GM23338 (cell line): Measurements from ENCODE around the gene RCAN3.

Experiments
- CREB1 ChIP-seq: fragments of 250-450 bp; sonication (Bioruptor Pico); IDR thresholded peaks from 2 replicates; pipeline ENCODE4 v1.5.0; 2020; ENCODE audit warnings: low read depth, mild to moderate bottlenecking, moderate library complexity
- CTCF ChIP-seq, 2 experiments: fragments of 200-600 bp in 1 of 2; sonication (generic) in 1 of 2; conservative IDR thresholded peaks; 2 replicates each; pipeline versions ENCODE4 v1.5.1 to v1.6.1; 2016 to 2017; ENCODE audit warnings: antibody characterized with exemption in 2 of 2, low read depth in 2 of 2, mild to moderate bottlenecking in 2 of 2, moderate library complexity in 1 of 2
- EZH2 ChIP-seq: fragments of 200-600 bp; sonication (generic); IDR thresholded peaks from one replicate; pipeline ENCODE4 v1.8.0; 2017; ENCODE audit warnings: antibody characterized with exemption, mild to moderate bottlenecking, low read depth; ENCODE audit not compliant: unreplicated experiment
- EZH2phosphoT487 ChIP-seq: fragments of 200-600 bp; sonication (generic); IDR thresholded peaks from one replicate; pipeline ENCODE4 v1.8.1; 2018; ENCODE audit warnings: antibody characterized with exemption; ENCODE audit not compliant: unreplicated experiment
- JUNB ChIP-seq: IDR thresholded peaks from one replicate; pipeline ENCODE4 v1.6.1; 2016; ENCODE audit warnings: antibody characterized with exemption; ENCODE audit not compliant: unreplicated experiment
- NANOG ChIP-seq: IDR thresholded peaks from 2 replicates; pipeline ENCODE4 v1.6.1; 2016; ENCODE audit warnings: antibody characterized with exemption, borderline replicate concordance
- POLR2AphosphoS5 ChIP-seq: IDR thresholded peaks from 2 replicates; pipeline ENCODE4 v1.6.1; 2016; ENCODE audit warnings: antibody characterized with exemption, low read depth
- STAT1 ChIP-seq: IDR thresholded peaks from one replicate; pipeline ENCODE4 v1.6.1; 2016; ENCODE audit warnings: antibody characterized with exemption; ENCODE audit not compliant: unreplicated experiment
- ZNF114 ChIP-seq: fragments of 250-450 bp; sonication (Bioruptor Pico); IDR thresholded peaks from 2 replicates; pipeline ENCODE4 v1.5.0; 2020; ENCODE audit warnings: mild to moderate bottlenecking, moderate library complexity
- ZNF331 ChIP-seq: fragments of 250-450 bp; sonication (Bioruptor Pico); IDR thresholded peaks from 2 replicates; pipeline ENCODE4 v1.5.0; 2020; ENCODE audit warnings: low read depth, mild to moderate bottlenecking, moderate library complexity
- TF ChIP-seq, protein P1 (sequence below): IDR thresholded peaks from one replicate; pipeline ENCODE4 v1.6.1; 2018; ENCODE audit warnings: antibody characterized with exemption; ENCODE audit not compliant: unreplicated experiment
- TF ChIP-seq, protein P2 (sequence below): IDR thresholded peaks from 2 replicates; pipeline ENCODE4 v1.6.1; 2016; ENCODE audit warnings: antibody characterized with exemption

DNA sequence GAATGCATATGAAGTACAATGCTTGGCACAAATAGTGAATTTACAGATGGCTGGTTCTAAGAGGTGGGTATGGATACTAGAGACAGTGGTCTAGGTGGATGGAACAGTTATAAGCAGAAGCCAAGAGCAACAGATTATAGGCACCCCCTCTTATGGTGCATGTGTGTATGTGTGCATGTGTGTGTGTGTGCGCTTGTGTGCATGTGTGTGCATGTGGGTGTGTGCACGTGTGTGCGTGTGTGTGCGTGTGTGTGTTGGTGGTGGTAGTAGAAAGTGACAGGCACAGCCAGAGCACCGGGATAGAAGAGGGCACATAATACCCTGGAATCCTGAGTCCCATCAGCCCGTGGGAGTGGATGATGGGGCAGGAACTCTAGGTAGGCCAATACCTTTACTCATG is 54.6 kb downstream of the RCAN3 start:
- TF ChIP-seq CTCF (conservative IDR thresholded peaks at IDR 0.05; ENCODE audit: low read depth in 2 of 2), result no peak
- TF ChIP-seq POLR2AphosphoS5, result no peak
- no peak for TF ChIP-seq EZH2phosphoT487
- TF ChIP-seq EZH2, result no peak
- TF ChIP-seq JUNB, result no peak
- TF ChIP-seq ZNF114 (CRISPR knock-in tag), result no peak
- TF ChIP-seq, protein P1, sequence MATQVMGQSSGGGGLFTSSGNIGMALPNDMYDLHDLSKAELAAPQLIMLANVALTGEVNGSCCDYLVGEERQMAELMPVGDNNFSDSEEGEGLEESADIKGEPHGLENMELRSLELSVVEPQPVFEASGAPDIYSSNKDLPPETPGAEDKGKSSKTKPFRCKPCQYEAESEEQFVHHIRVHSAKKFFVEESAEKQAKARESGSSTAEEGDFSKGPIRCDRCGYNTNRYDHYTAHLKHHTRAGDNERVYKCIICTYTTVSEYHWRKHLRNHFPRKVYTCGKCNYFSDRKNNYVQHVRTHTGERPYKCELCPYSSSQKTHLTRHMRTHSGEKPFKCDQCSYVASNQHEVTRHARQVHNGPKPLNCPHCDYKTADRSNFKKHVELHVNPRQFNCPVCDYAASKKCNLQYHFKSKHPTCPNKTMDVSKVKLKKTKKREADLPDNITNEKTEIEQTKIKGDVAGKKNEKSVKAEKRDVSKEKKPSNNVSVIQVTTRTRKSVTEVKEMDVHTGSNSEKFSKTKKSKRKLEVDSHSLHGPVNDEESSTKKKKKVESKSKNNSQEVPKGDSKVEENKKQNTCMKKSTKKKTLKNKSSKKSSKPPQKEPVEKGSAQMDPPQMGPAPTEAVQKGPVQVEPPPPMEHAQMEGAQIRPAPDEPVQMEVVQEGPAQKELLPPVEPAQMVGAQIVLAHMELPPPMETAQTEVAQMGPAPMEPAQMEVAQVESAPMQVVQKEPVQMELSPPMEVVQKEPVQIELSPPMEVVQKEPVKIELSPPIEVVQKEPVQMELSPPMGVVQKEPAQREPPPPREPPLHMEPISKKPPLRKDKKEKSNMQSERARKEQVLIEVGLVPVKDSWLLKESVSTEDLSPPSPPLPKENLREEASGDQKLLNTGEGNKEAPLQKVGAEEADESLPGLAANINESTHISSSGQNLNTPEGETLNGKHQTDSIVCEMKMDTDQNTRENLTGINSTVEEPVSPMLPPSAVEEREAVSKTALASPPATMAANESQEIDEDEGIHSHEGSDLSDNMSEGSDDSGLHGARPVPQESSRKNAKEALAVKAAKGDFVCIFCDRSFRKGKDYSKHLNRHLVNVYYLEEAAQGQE, result no peak
- TF ChIP-seq CREB1 (CRISPR knock-in tag), result no peak
- TF ChIP-seq, protein P2, sequence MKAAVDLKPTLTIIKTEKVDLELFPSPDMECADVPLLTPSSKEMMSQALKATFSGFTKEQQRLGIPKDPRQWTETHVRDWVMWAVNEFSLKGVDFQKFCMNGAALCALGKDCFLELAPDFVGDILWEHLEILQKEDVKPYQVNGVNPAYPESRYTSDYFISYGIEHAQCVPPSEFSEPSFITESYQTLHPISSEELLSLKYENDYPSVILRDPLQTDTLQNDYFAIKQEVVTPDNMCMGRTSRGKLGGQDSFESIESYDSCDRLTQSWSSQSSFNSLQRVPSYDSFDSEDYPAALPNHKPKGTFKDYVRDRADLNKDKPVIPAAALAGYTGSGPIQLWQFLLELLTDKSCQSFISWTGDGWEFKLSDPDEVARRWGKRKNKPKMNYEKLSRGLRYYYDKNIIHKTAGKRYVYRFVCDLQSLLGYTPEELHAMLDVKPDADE, result no peak
- TF ChIP-seq STAT1, result no peak
- TF ChIP-seq ZNF331 (CRISPR knock-in tag), result no peak
- no peak for TF ChIP-seq NANOG
